ENCODE data around the gene KCTD1. TPM values are rescaled to one million over a fixed set of nuclear protein-coding genes. Genes with fewer than 3 reads are reported as not detected.

KCTD1 gene
- total RNA-seq, 3 donors from 2014 or later = 8.5 to 14.7 (median 12.8) TPM

GRCh38 chr18:26409091-26409490 is 139.3 kb downstream of the KCTD1 start:
- intact Hi-C loops (cut with DNase I, micrococcal nuclease) = no loop called here
- no peaks in the 10 kb centered on the region for H3K4me1 ChIP-seq (ENCODE audit: low read depth)

GRCh38 chr18:26407736-26408601 is 140.4 kb downstream of the KCTD1 start:
- ATAC-seq (no peak), DNase-seq (no peak)
- no peaks in the 10 kb centered on the region for H3K36me3 ChIP-seq (ENCODE audit: low read depth)
- no peaks in the 10 kb centered on the region for H3K9me3 ChIP-seq
- intact Hi-C loops (cut with DNase I, micrococcal nuclease) = no loop called here
- H3K4me3 ChIP-seq = no peak overlapping the region
- H3K4me1 ChIP-seq (ENCODE audit: low read depth) = no peaks in the 10 kb centered on the region
- no peak for TF ChIP-seq CTCF (IDR thresholded peaks at IDR 0.05)

More at GRCh38 chr18:26409091-26409490, 139.3 kb downstream of the KCTD1 start:
- H3K4me3 ChIP-seq = no peak overlapping the region
- no peak for TF ChIP-seq CTCF (IDR thresholded peaks at IDR 0.05)
- DNase-seq (no peak), ATAC-seq (no peak)
- H3K36me3 ChIP-seq (ENCODE audit: low read depth) = no peaks in the 10 kb centered on the region
- H3K9me3 ChIP-seq = no peaks in the 10 kb centered on the region

GRCh38 chr18:26406854-26407517 is 141.4 kb downstream of the KCTD1 start:
- TF ChIP-seq CTCF (IDR thresholded peaks at IDR 0.05) = no peak
- no peaks in the 10 kb centered on the region for H3K4me1 ChIP-seq (ENCODE audit: low read depth)
- H3K4me3 ChIP-seq = no peak overlapping the region
- no peaks in the 10 kb centered on the region for H3K36me3 ChIP-seq (ENCODE audit: low read depth)
- ATAC-seq = no peak
- DNase-seq = no peak
- intact Hi-C loops (cut with DNase I, micrococcal nuclease) = no loop called here
- no peaks in the 10 kb centered on the region for H3K9me3 ChIP-seq

- intact Hi-C loops (cut with DNase I, micrococcal nuclease) = no loop called here
- ATAC-seq = no peak
- Histone ChIP-seq H3K4me3 (no peak overlapping the region), H3K9me3 (no peaks in the 10 kb centered on the region), H3K36me3 (ENCODE audit: low read depth) (no peaks in the 10 kb centered on the region), H3K4me1 (ENCODE audit: low read depth) (no peaks in the 10 kb centered on the region)
- no peak for DNase-seq
- no peak for TF ChIP-seq CTCF (IDR thresholded peaks at IDR 0.05)
Observed at GRCh38 chr18:26406324-26406723, 142.0 kb downstream of the KCTD1 start.

GRCh38 chr18:26405190-26405801 is 143.1 kb downstream of the KCTD1 start:
- Histone ChIP-seq H3K36me3 (ENCODE audit: low read depth) (no peaks in the 10 kb centered on the region), H3K9me3 (no peaks in the 10 kb centered on the region), H3K4me3 (no peak overlapping the region), H3K4me1 (ENCODE audit: low read depth) (no peaks in the 10 kb centered on the region)
- DNase-seq = peak in 1 of 3 donors; percentile 16
- peak; percentile 30 for ATAC-seq
- TF ChIP-seq CTCF (IDR thresholded peaks at IDR 0.05) = no peak
- intact Hi-C loops (cut with DNase I, micrococcal nuclease) = no loop called here

Small RNA genes within 50 kb of the gene (microRNA-seq; reads per million reads assigned to microRNA genes)
- not detected for gene MIR8057

Data from mucosa of descending colon (tissue), 3 donors.